HepG2 (cell line): Measurements from ENCODE around the gene KIF6. TPM values are rescaled to one million over a fixed set of nuclear protein-coding genes. Genes with fewer than 3 reads are reported as not detected.

Experiments
- ATAC-seq: fragments of 200-7000 bp; cut with Tn5 transposase; 3 replicates; pipeline ENCODE4 v1.9.1; 2020; ENCODE audit warnings: mild to moderate bottlenecking, moderate library complexity
- BruUV-seq: library from RNA; stranded (reverse); fragments of 400-500 nt; replicated peaks from 2 replicates; lab custom pipeline; 2021; lab: Mats Ljungman, UMichigan
- CTCF ChIA-PET: fragments of 300-600 bp; formaldehyde crosslinking; extraction: SDS; loops from one replicate; lab custom pipeline; 2021; ENCODE audit warnings: low total read pairs, inconsistent platforms, low intra/inter-chr PET ratio; lab: Yijun Ruan, JAX
- POLR2A ChIA-PET: fragments of 350-600 bp; sonication (Branson Sonifier 250); formaldehyde crosslinking; loops from one replicate; lab custom pipeline; 2020; ENCODE audit warnings: antibody characterized with exemption, inconsistent platforms; lab: Yijun Ruan, JAX
- DNase-seq: peaks from one replicate; pipeline ENCODE4 v3.0.0-alpha.2; 2015; ENCODE audit warnings: low spot score
- FAIRE-seq: peaks from 3 replicates; lab custom pipeline; 2011; peaks lifted over from hg19 to GRCh38; lab: Jason Lieb, UNC
- H2AFZ ChIP-seq: one replicate; pipeline ENCODE4 v1.6.1; 2011; ENCODE audit warnings: low read length, inconsistent platforms
- H3K27ac ChIP-seq: fragments of 300-600 bp; 3 replicates; pipeline ENCODE4 v1.8.0; 2011; ENCODE audit warnings: mixed run types, mild to moderate bottlenecking, mixed read lengths, low read length, inconsistent platforms; ENCODE audit not compliant: insufficient read depth; ENCODE audit errors: extremely low read length
- H3K27me3 ChIP-seq, 2 experiments: fragments of 200-600 bp in 1 of 2; 2 replicates in 1 of 2; 3 replicates in 1 of 2; pipeline versions ENCODE4 v1.6.0 to v1.8.0; 2011; ENCODE audit warnings: low read length in 2 of 2, mild to moderate bottlenecking in 2 of 2, moderate library complexity in 2 of 2, inconsistent platforms in 1 of 2; ENCODE audit not compliant: insufficient read depth in 2 of 2, control insufficient read depth in 1 of 2
- H3K36me3 ChIP-seq, 2 experiments: fragments of 200-600 bp in 1 of 2; replicated peaks in 1 of 2; 2 replicates in 1 of 2; 3 replicates in 1 of 2; pipeline versions ENCODE4 v1.5.1 to v1.8.0; 2011; ENCODE audit warnings: low read length in 2 of 2, inconsistent platforms in 1 of 2; ENCODE audit not compliant: insufficient read depth in 2 of 2, control insufficient read depth in 1 of 2
- H3K4me1 ChIP-seq: 2 replicates; pipeline ENCODE4 v1.5.1; 2012; ENCODE audit warnings: low read length, inconsistent platforms; ENCODE audit not compliant: insufficient read depth
- H3K4me2 ChIP-seq: 2 replicates; pipeline ENCODE4 v1.6.0; 2011; ENCODE audit warnings: low read depth, low read length, inconsistent platforms
- H3K4me3 ChIP-seq, 3 experiments: fragments of 200-600 bp in 1 of 3; sonication (generic), shearing (Covaris generic) in 1 of 3; replicated peaks in 1 of 3; 2 replicates each; pipeline ENCODE4 v1.5.1; 2011 to 2016; ENCODE audit warnings: low read length in 3 of 3, inconsistent platforms in 2 of 3, low read depth in 2 of 3, mild to moderate bottlenecking in 2 of 3, control low read depth in 1 of 3, mixed read lengths in 1 of 3; ENCODE audit not compliant: insufficient read depth in 1 of 3
- H3K79me2 ChIP-seq: one replicate; pipeline ENCODE4 v1.6.1; 2011; ENCODE audit warnings: low read length, inconsistent platforms; ENCODE audit not compliant: insufficient read depth
- H3K9ac ChIP-seq: 2 replicates; pipeline ENCODE4 v1.6.0; 2011; ENCODE audit warnings: mild to moderate bottlenecking, low read depth, low read length, inconsistent platforms; ENCODE audit not compliant: insufficient read depth
- H3K9me3 ChIP-seq: 2 replicates; pipeline ENCODE4 v1.5.1; 2012; ENCODE audit warnings: mild to moderate bottlenecking, low read length
- H4K20me1 ChIP-seq: 2 replicates; pipeline ENCODE4 v1.6.0; 2011; ENCODE audit warnings: inconsistent platforms, mild to moderate bottlenecking, low read length, moderate library complexity; ENCODE audit not compliant: insufficient read depth
- CAMTA2 ChIP-seq: sonication (generic); formaldehyde crosslinking; IDR thresholded peaks from 2 replicates; pipeline ENCODE4 v1.4.0; 2020; ENCODE audit warnings: mild to moderate bottlenecking, missing genetic modification reagents, borderline replicate concordance
- EEA1 ChIP-seq: sonication (generic); formaldehyde crosslinking; IDR thresholded peaks from 2 replicates; pipeline ENCODE4 v1.5.1; 2020; ENCODE audit warnings: mild to moderate bottlenecking, missing genetic modification reagents, borderline replicate concordance
- GMEB2 ChIP-seq: IDR thresholded peaks from 2 replicates; pipeline ENCODE4 v1.6.1; 2016; ENCODE audit warnings: missing biosample characterization, missing genetic modification reagents, low read depth
- HBP1 ChIP-seq: IDR thresholded peaks from 2 replicates; pipeline ENCODE4 v1.6.1; 2016; ENCODE audit warnings: low read depth, control low read depth
- MEIS2 ChIP-seq: sonication (generic); formaldehyde crosslinking; IDR thresholded peaks from 2 replicates; pipeline ENCODE4 v1.9.0; 2021; ENCODE audit warnings: mild to moderate bottlenecking, missing genetic modification reagents
- NFIB ChIP-seq: sonication (generic); formaldehyde crosslinking; IDR thresholded peaks from 2 replicates; pipeline ENCODE4 v1.9.0; 2021; ENCODE audit warnings: missing genetic modification reagents, mild to moderate bottlenecking, borderline replicate concordance
- NR2C2 ChIP-seq: sonication (generic); formaldehyde crosslinking; IDR thresholded peaks from 2 replicates; pipeline ENCODE4 v1.4.0; 2020; ENCODE audit warnings: missing genetic modification reagents, mild to moderate bottlenecking, moderate library complexity, borderline replicate concordance
- RELA ChIP-seq: sonication (generic); formaldehyde crosslinking; IDR thresholded peaks from 2 replicates; pipeline ENCODE4 v1.4.0; 2020; ENCODE audit warnings: missing genetic modification reagents
- SOX5 ChIP-seq: IDR thresholded peaks from 2 replicates; pipeline ENCODE4 v1.6.1; 2016; ENCODE audit warnings: borderline replicate concordance
- TEAD3 ChIP-seq: optimal IDR thresholded peaks from 2 replicates; pipeline ENCODE3; 2016; ENCODE audit warnings: borderline replicate concordance
- TMF1 ChIP-seq: sonication (generic); formaldehyde crosslinking; IDR thresholded peaks from 2 replicates; pipeline ENCODE4 v1.8.1; 2022; ENCODE audit warnings: low read depth, missing genetic modification reagents
- ZNF256 ChIP-seq: sonication (generic); formaldehyde crosslinking; conservative IDR thresholded peaks from 2 replicates; pipeline ENCODE4 v1.4.0; 2020; ENCODE audit warnings: missing genetic modification reagents
- ZNF367 ChIP-seq: sonication (generic); formaldehyde crosslinking; IDR thresholded peaks from 2 replicates; pipeline ENCODE4 v1.4.0; 2020; ENCODE audit warnings: missing genetic modification reagents, borderline replicate concordance
- ZNF646 ChIP-seq: sonication (generic); formaldehyde crosslinking; IDR thresholded peaks from 2 replicates; pipeline ENCODE4 v1.9.0; 2021; ENCODE audit warnings: mild to moderate bottlenecking, missing genetic modification reagents
- in situ Hi-C: cut with HindIII; loops from 2 replicates; pipeline ENCODE4 v1.10.0; 2017; ENCODE audit warnings: low pct_unique_long_range_greater_than_20kb; ENCODE audit not compliant: extremely low pct_ligation_motif_present
- intact Hi-C: fragments of 100-400 bp; cut with micrococcal nuclease; formaldehyde crosslinking; loops from one replicate; pipeline ENCODE4 v1.10.0; 2022; ENCODE audit not compliant: unreplicated experiment
- polyA plus RNA-seq, 8 experiments: library from polyadenylated mRNA; depleted of rRNA in 3 of 8; stranded (reverse) in 7 of 8; unstranded in 1 of 8; fragments of >200 nt; fragmentation: Illumina TruSeq in 4 of 8; extraction: Trizol in 4 of 8; gene quantifications; 2 replicates each; pipeline versions ENCODE4 v1.2.1 to v1.2.3, GENCODE V29; 2011 to 2016; ENCODE audit warnings: low read depth in 4 of 8, missing spikeins in 1 of 8, mixed read lengths in 1 of 8; ENCODE audit not compliant: insufficient read depth in 1 of 8
- total RNA-seq, 5 experiments: library from RNA; depleted of rRNA; stranded (reverse); fragments of >200 nt; fragmentation: Illumina TruSeq; extraction: Trizol; gene quantifications; 2 replicates each; pipeline ENCODE4 v1.2.3, GENCODE V29; 2016; ENCODE audit warnings: low read depth in 1 of 5

The KIF6 gene
- total and polyA plus RNA-seq, 2 of the 13 experiments (the other 11 are each of a cell fraction or from before 2014, with no cell fraction given), result 0.04 to 0.27 TPM

GRCh38 chr6:39516471-39516870, 208.7 kb downstream of the KIF6 start:
- H3K4me2 ChIP-seq, result no peak overlapping the region

More at GRCh38 chr6:39516471-39516870, 208.7 kb downstream of the KIF6 start:
- no peaks in the 10 kb centered on the region for H3K36me3 ChIP-seq
- H4K20me1 ChIP-seq, result no peaks in the 10 kb centered on the region; the same call in 1 of the 2 replicates
- H2AFZ ChIP-seq, result no peak overlapping the region
- ChIA-PET CTCF (no interaction called here), POLR2A (no interaction called here)
- H3K9me3 ChIP-seq, result no peaks in the 10 kb centered on the region
- FAIRE-seq (no peak), DNase-seq (no peak), ATAC-seq (no peak)
- H3K4me3 ChIP-seq, result no peak overlapping the region
- intact Hi-C loops (no loop called here), in situ Hi-C loops (no loop called here)
- no peaks in the 10 kb centered on the region for H3K4me1 ChIP-seq
- H3K79me2 ChIP-seq, result no peaks in the 10 kb centered on the region
- no peak overlapping the region for H3K9ac ChIP-seq
- no peak overlapping the region for H3K27ac ChIP-seq
- TF ChIP-seq EEA1 (CRISPR knock-in tag), result no peak
- no peak for TF ChIP-seq RELA (CRISPR knock-in tag)
- TF ChIP-seq NFIB (CRISPR knock-in tag), result no peak
- TF ChIP-seq MEIS2 (CRISPR knock-in tag), result no peak
- TF ChIP-seq GMEB2, result no peak
- TF ChIP-seq ZNF367 (CRISPR knock-in tag), result no peak
- no peak for TF ChIP-seq TMF1 (CRISPR knock-in tag)
- no peak for TF ChIP-seq NR2C2 (CRISPR knock-in tag)
- no peak for TF ChIP-seq ZNF256 (CRISPR knock-in tag)
- no peak for TF ChIP-seq SOX5 (CRISPR knock-in tag)
- TF ChIP-seq CAMTA2 (CRISPR knock-in tag), result no peak
- no peak for TF ChIP-seq TEAD3 (CRISPR knock-in tag)
- TF ChIP-seq HBP1 (CRISPR knock-in tag), result no peak
- TF ChIP-seq ZNF646, result no peak
- H3K27me3 ChIP-seq, result no peaks in the 10 kb centered on the region
- BruUV-seq, result no TSS peak
